ENCODE results near the gene APOBEC2. TPM values are rescaled to one million over a fixed set of nuclear protein-coding genes. Genes with fewer than 3 reads are reported as not detected.

APOBEC2 gene
- total RNA-seq, 2 donors from 2014 or later = 0.31 TPM; not detected in 1

DNA sequence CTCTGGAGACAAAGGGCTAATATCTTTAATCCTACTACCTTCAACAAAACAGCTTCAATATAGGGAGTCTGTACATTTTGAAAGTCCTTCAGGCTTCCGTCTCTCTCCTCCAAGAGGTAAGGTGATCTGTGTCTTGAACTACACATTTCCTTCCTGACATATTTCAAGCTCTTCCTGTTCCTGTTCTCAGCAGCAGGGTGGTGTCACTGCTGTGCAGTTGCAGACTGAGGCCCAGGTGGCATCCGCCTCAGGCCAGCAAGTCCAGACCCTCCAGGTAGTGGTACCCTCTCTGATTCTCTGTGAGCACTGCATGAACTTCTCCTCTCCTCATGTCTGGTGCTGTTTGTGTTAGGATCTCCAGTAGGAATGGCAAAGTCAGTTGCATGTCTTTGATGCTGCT lies 27.6 kb downstream of the APOBEC2 start:
- WGBS, 2 experiments (ENCODE audit: insufficient coverage in 1 of 2, insufficient read length in 1 of 2) = 96 to 100% methylated on average over 2 of the region's 2 CpGs
- no peaks in the 10 kb centered on the region for H3K9me3 ChIP-seq (ENCODE audit: control insufficient read depth, low read length)
- Mint-ChIP-seq H3K27me3 (ENCODE audit: insufficient read depth) (no peaks in the 10 kb centered on the region), H3K36me3 (ENCODE audit: low read depth) (peaks cover 59% of the 10 kb centered on the region), H3K4me3 (no peak overlapping the region), H3K4me1 (peaks cover 42% of the 10 kb centered on the region), H3K9me3 (no peaks in the 10 kb centered on the region), H3K27ac (no peak overlapping the region)
- peaks cover 67% of the 10 kb centered on the region for H3K36me3 ChIP-seq (ENCODE audit: control insufficient read depth, insufficient read depth, low read length)
- no peaks in the 10 kb centered on the region for H3K27me3 ChIP-seq (ENCODE audit: control insufficient read depth, insufficient read depth, low read length, poor library complexity, severe bottlenecking)
- peaks cover 16% of the 10 kb centered on the region for H3K4me1 ChIP-seq (ENCODE audit: control insufficient read depth, insufficient read depth, low read length)
- TF ChIP-seq, protein P1, sequence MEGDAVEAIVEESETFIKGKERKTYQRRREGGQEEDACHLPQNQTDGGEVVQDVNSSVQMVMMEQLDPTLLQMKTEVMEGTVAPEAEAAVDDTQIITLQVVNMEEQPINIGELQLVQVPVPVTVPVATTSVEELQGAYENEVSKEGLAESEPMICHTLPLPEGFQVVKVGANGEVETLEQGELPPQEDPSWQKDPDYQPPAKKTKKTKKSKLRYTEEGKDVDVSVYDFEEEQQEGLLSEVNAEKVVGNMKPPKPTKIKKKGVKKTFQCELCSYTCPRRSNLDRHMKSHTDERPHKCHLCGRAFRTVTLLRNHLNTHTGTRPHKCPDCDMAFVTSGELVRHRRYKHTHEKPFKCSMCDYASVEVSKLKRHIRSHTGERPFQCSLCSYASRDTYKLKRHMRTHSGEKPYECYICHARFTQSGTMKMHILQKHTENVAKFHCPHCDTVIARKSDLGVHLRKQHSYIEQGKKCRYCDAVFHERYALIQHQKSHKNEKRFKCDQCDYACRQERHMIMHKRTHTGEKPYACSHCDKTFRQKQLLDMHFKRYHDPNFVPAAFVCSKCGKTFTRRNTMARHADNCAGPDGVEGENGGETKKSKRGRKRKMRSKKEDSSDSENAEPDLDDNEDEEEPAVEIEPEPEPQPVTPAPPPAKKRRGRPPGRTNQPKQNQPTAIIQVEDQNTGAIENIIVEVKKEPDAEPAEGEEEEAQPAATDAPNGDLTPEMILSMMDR (conservative IDR thresholded peaks at IDR 0.05) = no peak
- DNase-seq = no peak
- no peak overlapping the region for H3K4me3 ChIP-seq (ENCODE audit: low read length)
- no peak overlapping the region for H3K27ac ChIP-seq (ENCODE audit: low read depth, low read length)
- no peak overlapping the region for H3K9ac ChIP-seq (ENCODE audit: extremely low read depth, low read length, poor library complexity, severe bottlenecking)

DNA sequence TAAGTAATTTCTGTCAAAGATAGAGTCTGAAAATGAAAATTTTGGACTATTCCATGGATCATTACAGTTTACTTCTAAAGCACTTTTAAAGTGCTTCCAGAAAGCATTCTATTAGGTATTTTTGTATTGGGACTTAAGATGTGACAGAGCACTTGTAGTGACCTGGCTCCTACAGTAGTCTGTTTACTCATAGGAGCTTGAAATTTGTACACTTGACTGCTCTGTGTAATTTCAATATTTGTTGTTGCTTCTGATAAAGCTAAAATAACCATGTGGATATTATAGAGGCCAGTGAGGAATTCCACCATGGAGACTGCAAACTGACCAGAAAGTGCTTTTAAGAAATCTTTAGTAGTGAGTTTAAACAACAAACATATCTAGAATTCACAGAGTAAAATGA lies 30.1 kb downstream of the APOBEC2 start:
- Histone ChIP-seq H3K4me3 (ENCODE audit: low read length) (no peak overlapping the region), H3K27ac (ENCODE audit: low read depth, low read length) (no peak overlapping the region), H3K27me3 (ENCODE audit: control insufficient read depth, insufficient read depth, low read length, poor library complexity, severe bottlenecking) (no peaks in the 10 kb centered on the region), H3K9me3 (ENCODE audit: control insufficient read depth, low read length) (no peaks in the 10 kb centered on the region), H3K4me1 (ENCODE audit: control insufficient read depth, insufficient read depth, low read length) (peaks cover 10% of the 10 kb centered on the region), H3K36me3 (ENCODE audit: control insufficient read depth, insufficient read depth, low read length) (peaks cover 89% of the 10 kb centered on the region), H3K9ac (ENCODE audit: extremely low read depth, low read length, poor library complexity, severe bottlenecking) (no peak overlapping the region)
- peaks cover 34% of the 10 kb centered on the region for H3K4me1 Mint-ChIP-seq
- H3K36me3 Mint-ChIP-seq (ENCODE audit: low read depth) = peaks cover 78% of the 10 kb centered on the region
- H3K9me3 Mint-ChIP-seq = no peaks in the 10 kb centered on the region
- DNase-seq = no peak
- no peak overlapping the region for H3K4me3 Mint-ChIP-seq
- TF ChIP-seq, protein P1 (conservative IDR thresholded peaks at IDR 0.05) = no peak
- H3K27ac Mint-ChIP-seq = no peak overlapping the region
- no peaks in the 10 kb centered on the region for H3K27me3 Mint-ChIP-seq (ENCODE audit: insufficient read depth)

DNA sequence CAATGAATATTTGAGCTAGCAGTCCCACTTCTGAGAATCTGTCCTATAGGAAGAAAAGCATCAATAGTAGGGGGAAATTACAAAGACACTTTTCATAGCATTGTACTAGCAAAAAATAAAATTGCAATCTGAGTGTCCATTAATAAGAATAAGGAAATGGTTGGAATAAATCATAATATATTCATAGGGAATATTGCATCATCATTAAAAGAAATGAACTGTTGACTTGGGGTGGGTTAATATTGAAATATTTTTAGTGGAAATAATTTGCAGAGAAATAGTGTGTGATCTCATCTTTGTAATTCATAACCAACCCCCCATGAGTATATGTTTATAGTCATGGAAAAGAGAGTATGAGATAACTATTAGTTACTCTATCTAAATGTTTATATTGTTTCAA lies 32.2 kb downstream of the APOBEC2 start:
- Mint-ChIP-seq H3K36me3 (ENCODE audit: low read depth) (peaks cover 79% of the 10 kb centered on the region), H3K27me3 (ENCODE audit: insufficient read depth) (no peaks in the 10 kb centered on the region), H3K4me1 (peaks cover 30% of the 10 kb centered on the region), H3K27ac (no peak overlapping the region), H3K9me3 (no peaks in the 10 kb centered on the region), H3K4me3 (no peak overlapping the region)
- no peak for DNase-seq
- Histone ChIP-seq H3K9me3 (ENCODE audit: control insufficient read depth, low read length) (no peaks in the 10 kb centered on the region), H3K4me3 (ENCODE audit: low read length) (no peak overlapping the region), H3K36me3 (ENCODE audit: control insufficient read depth, insufficient read depth, low read length) (peaks cover 88% of the 10 kb centered on the region), H3K27me3 (ENCODE audit: control insufficient read depth, insufficient read depth, low read length, poor library complexity, severe bottlenecking) (no peaks in the 10 kb centered on the region), H3K9ac (ENCODE audit: extremely low read depth, low read length, poor library complexity, severe bottlenecking) (no peak overlapping the region), H3K4me1 (ENCODE audit: control insufficient read depth, insufficient read depth, low read length) (peaks cover 7% of the 10 kb centered on the region), H3K27ac (ENCODE audit: low read depth, low read length) (no peak overlapping the region)
- TF ChIP-seq, protein P1 (conservative IDR thresholded peaks at IDR 0.05) = no peak

All from endodermal cell (in vitro differentiated cells).